Cerebellar cortex (tissue), 1 donor: ENCODE measurements around the gene SHMT2.
"Not testable (repeated sequence)": the region's sequence is repeated elsewhere in the genome, so short reads cannot be mapped to it uniquely, and the experiment has no call there.

Experiments used
- DNase-seq: peaks from one replicate; pipeline ENCODE4 v3.0.0-alpha.2; 2015; ENCODE audit warnings: low spot score

The SHMT2 gene

GRCh38 chr12:57263096-57263495, 33.6 kb downstream of the SHMT2 start:
- DNase-seq = no peak

- no peak for DNase-seq
Measured at GRCh38 chr12:57266681-57267080, 37.2 kb downstream of the SHMT2 start.

- no peak for DNase-seq
Measured at GRCh38 chr12:57268264-57268663, 38.8 kb downstream of the SHMT2 start.

- peak; percentile 11 for DNase-seq
Measured at GRCh38 chr12:57270966-57271470, 41.5 kb downstream of the SHMT2 start.

- DNase-seq = peak; percentile 45
Measured at GRCh38 chr12:57272337-57273151, 43.0 kb downstream of the SHMT2 start.

- no peak for DNase-seq
Measured at GRCh38 chr12:57273516-57273915, 44.0 kb downstream of the SHMT2 start.

- not testable (repeated sequence) for DNase-seq
Measured at GRCh38 chr12:57276233-57276632, 46.7 kb downstream of the SHMT2 start.

GRCh38 chr12:57276935-57277563, 47.5 kb downstream of the SHMT2 start:
- DNase-seq = peak; percentile 44

GRCh38 chr12:57278465-57279381, 49.2 kb downstream of the SHMT2 start:
- DNase-seq = no peak

GRCh38 chr12:57280211-57281062, 50.9 kb downstream of the SHMT2 start:
- no peak for DNase-seq

- not testable (repeated sequence) for DNase-seq
Measured at GRCh38 chr12:57282073-57282472, 52.6 kb downstream of the SHMT2 start.
